ENCODE measurements around the gene TMEM213.

Gene TMEM213

DNA sequence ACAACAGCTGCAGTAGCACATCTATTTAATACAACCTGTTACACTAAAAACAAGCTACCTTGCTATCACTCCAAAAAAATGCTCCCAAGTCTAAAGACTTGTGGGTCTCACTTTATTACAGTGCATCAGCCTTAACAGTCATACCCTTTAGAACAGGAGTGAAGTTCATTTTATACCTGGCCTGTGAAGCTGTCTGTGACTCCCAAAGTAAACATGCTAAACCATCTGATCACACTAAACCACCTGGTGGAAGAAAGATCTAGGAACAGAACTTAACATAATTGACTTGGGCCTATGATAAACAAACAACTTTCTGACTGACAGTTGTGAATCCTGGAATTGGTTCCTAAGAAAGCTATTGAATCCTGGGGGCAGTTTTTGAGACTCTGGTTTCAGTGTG lies 81.1 kb downstream of the TMEM213 start:
- no peak for DNase-seq

DNA sequence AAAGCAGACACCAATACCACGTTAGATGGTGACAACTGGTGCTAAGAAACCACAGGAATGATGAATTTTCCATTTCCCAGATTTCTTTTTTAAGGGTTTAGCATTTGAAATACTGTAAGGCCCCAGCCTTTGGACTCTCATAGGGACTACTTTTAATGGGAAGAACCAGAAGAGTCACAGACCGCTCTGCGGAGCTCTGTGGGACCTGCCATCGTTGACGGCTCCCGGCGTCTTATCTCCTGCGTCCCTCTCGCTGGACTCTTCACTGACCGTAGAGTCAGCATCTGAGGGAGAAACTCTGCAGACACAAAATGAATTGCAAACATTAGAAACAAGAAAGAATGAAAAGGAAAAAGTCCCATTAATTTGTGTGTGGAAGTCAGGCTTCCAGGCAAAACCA lies 81.6 kb downstream of the TMEM213 start:
- DNase-seq, result no peak

DNA sequence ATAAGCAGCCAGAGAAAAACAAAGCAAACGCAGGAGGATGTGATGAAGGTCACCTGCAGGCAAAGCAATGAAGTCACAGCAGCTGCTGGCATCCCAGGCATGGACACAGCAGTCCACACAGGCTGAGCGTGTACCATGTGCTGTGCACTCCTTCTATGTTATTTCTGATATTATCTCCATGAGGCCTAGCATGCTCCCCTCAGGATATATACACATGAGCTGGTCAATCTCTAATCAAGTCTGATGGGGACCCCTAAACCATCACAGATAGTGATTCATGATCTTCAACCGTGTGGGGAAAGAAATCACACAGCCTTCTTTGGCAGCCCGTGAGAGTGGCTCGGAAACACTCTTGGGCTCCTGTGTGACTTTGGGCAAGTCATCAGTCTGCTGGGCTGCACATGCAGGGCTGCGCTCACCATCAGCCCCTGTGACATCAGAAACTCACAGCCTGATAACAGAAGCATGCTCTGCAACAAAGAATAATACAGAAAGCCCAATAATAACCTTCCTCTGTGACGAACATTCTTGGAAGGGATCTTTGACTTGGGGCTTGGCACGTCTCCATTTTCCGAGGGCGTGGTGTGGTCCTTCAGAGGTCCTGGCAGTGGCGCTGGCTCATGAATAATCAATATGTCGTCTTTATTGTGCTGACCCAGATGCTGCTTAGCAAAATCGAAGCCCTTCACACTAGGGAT lies 83.2 kb downstream of the TMEM213 start:
- DNase-seq, result no peak

DNA sequence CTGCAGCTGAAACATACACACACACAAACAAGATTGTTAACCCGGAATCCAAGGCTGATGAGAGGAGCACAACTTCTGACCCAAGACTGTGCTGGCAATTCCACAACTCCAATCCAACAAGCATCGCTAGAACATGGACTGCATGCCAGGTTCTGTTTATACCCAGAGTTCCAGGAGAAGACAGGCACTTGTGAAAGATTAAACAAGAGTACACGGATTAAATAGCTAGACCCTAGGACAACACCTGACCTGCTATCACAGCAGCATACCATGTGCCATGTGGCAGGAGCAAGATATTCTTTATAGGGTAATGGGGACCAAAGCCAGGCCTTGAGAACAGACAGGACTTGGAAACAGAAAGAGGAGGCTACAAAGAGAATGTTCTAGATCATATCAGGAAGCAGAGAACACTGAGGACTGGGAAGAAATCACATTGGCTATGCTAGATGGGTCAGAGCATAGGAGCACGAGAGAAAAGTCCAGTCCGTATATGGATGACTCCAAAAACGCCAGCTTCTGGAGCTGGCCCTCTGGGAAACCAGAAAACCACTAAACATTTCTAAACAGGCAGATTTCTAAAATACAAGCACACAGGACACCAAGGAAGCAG lies 83.9 kb downstream of the TMEM213 start:
- DNase-seq, result no peak

DNA sequence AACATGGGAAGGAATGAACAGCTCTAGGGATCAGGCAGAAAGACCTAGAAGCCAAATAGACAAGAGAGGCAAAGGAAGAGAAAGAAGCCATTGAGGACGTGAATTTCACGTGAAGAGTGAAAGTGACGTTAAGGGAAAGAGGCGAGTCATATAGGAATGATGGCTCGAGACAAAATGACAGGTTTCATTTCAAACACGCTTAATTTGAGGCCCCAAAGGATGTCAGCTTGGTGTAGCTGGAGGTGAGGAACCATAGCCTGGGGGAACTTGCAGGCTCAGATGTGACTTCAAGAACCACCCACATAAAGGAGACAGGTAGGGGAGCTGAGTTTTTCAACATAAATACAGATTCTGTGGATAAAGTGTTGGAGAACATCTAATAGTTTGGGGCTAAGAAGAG lies 84.5 kb downstream of the TMEM213 start:
- DNase-seq, result no peak

DNA sequence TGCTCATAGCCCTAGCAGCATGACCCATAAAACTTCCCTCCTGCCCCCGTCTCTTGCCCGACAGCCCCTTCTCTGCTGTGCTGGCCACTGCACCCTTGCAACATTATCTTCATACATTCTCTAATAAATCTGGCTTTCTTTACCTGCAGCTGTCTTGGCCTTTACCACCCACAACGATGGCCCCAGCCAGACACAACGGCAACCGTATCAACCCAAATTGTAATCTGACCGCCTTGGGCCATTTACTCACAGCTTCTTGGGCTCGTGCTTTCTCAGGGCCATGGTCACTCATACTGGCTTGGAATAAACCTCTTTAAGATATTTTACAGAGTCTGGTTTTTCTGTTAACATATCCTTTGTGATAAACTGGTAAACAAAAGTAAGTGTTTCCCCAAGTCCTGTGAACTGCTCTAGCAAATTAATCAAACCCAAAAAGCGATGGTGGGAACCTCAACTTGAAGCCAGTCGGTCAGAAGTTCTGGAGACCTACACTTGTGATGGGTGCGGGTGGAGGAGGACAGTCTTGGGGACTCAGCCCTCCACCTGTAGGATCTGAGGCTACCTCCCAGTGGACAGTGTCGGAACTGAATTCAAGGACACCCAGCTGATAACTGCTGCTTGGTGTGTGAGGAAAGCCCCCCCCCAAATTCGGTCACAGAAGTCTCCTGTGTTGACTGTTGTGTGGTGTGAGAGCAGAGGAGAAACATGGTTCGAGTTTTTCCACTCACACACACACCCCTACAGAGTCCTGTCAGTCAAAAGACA lies 87.8 kb downstream of the TMEM213 start:
- DNase-seq, result no peak

DNA sequence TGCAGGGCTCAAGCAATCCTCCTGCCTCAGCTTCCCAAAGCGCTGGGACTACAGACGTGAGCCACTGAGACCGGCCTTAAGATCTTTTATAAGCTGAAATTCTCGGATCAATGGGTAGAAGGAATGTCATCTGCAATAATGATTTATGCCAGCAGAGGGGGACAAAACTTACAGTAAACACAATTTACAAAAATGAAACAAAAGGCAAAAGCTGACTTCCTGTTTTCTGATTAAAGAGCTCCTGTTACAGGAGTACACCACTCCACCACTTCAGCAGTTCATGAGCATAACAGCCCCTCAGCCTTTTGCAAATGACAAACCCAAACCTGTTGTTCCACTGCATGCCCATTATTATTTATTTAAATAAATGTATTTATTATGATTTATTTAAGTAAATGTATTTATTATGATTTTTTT lies 88.7 kb downstream of the TMEM213 start:
- no peak for DNase-seq

DNA sequence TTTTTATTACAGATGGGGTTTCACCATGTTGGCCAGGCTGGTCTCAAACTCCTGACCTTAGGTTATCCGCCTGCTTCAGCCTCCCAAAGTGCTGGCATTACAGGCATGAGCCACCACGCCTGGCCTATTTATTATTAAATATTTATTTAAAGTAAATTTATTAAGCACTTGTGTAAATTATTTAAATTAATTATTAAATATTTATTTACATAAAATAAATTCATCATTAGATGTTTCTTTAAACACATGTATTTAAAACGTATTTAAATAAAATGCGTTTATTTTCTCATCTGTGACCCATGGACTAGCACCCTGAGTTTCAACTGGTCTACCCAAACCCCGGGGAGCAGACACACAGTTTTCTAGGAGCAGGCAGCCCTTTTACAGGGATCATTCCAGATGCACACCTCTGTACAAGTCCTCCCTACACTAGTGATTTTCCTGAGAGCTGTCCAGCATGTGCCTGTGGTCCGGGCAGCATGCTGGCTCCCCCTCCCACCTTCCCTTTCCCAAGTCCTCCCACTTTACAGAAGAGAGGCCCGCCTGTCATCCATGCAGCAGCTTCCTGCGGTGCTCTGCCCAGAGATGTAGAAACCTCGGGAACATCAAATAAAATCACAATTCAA lies 89.4 kb downstream of the TMEM213 start:
- DNase-seq, result no peak

Measured in CD4-positive, alpha-beta T cell treated with Interleukin-15 for 1 hour (primary cell).